GM12878 (cell line): ENCODE results near the gene TRUB2. TPM values are rescaled to one million over a fixed set of nuclear protein-coding genes. Genes with fewer than 3 reads are reported as not detected.

ENCODE experiments used
- ATF7 ChIP-seq: fragments of 450-650 bp; IDR thresholded peaks from 2 replicates; pipeline ENCODE4 v1.6.1; 2016; ENCODE audit warnings: low read depth, mild to moderate bottlenecking
- CBFB ChIP-seq: IDR thresholded peaks from 2 replicates; pipeline ENCODE4 v1.6.1; 2016; ENCODE audit warnings: antibody characterized with exemption, low read depth
- CBX5 ChIP-seq: sonication (generic); IDR thresholded peaks from 2 replicates; pipeline ENCODE4 v1.6.1; 2016; ENCODE audit warnings: low read depth, moderate library complexity, mild to moderate bottlenecking, inconsistent platforms
- CHD4 ChIP-seq: fragments of 200-600 bp; sonication (generic); IDR thresholded peaks from 2 replicates; pipeline ENCODE4 v1.6.1; 2016; ENCODE audit warnings: mild to moderate bottlenecking
- EGR1 ChIP-seq, 2 experiments: IDR thresholded peaks; 1 replicate in 1 of 2; 2 replicates in 1 of 2; pipeline ENCODE4 v1.6.1; 2011 to 2012; ENCODE audit warnings: low read depth in 2 of 2, low read length in 2 of 2, borderline replicate concordance in 1 of 2, mild to moderate bottlenecking in 1 of 2, moderate library complexity in 1 of 2
- GABPA ChIP-seq: IDR thresholded peaks from 2 replicates; pipeline ENCODE4 v1.6.1; 2014; ENCODE audit warnings: antibody characterized with exemption, low read depth, mild to moderate bottlenecking, inconsistent platforms
- HDAC2 ChIP-seq: fragments of 200-600 bp; sonication (generic); IDR thresholded peaks from 2 replicates; pipeline ENCODE4 v1.6.1; 2017
- HDAC6 ChIP-seq: fragments of 200-600 bp; sonication (generic); IDR thresholded peaks from one replicate; pipeline ENCODE4 v1.8.0; 2017; ENCODE audit warnings: antibody characterized with exemption; ENCODE audit not compliant: unreplicated experiment
- KAT2A ChIP-seq: conservative IDR thresholded peaks from 2 replicates; pipeline ENCODE4 v1.6.1; 2011; ENCODE audit warnings: low read depth, low read length; ENCODE audit not compliant: control insufficient read depth
- NBN ChIP-seq: fragments of 450-650 bp; IDR thresholded peaks from 2 replicates; pipeline ENCODE4 v1.6.1; 2016
- PML ChIP-seq: IDR thresholded peaks from 2 replicates; pipeline ENCODE4 v1.6.1; 2012; ENCODE audit warnings: low read length, inconsistent platforms
- POLR2A ChIP-seq: IDR thresholded peaks from 2 replicates; pipeline ENCODE4 v1.6.1; 2011; ENCODE audit warnings: low read depth, mild to moderate bottlenecking, low read length
- POLR2AphosphoS5 ChIP-seq: IDR thresholded peaks from 2 replicates; pipeline ENCODE4 v1.6.1; 2011; ENCODE audit warnings: mild to moderate bottlenecking, low read length, inconsistent platforms
- RBBP5 ChIP-seq: fragments of 200-600 bp; sonication (generic); conservative IDR thresholded peaks from 2 replicates; pipeline ENCODE4 v1.6.1; 2016
- SIX5 ChIP-seq: IDR thresholded peaks from 2 replicates; pipeline ENCODE4 v1.6.1; 2011; ENCODE audit warnings: mild to moderate bottlenecking, low read depth, low read length, moderate library complexity; ENCODE audit not compliant: severe bottlenecking
- SMAD1 ChIP-seq: fragments of 450-650 bp; IDR thresholded peaks from 2 replicates; pipeline ENCODE4 v1.6.1; 2018; ENCODE audit warnings: mild to moderate bottlenecking, low read depth; ENCODE audit not compliant: partially characterized antibody
- SMAD5 ChIP-seq: IDR thresholded peaks from 2 replicates; pipeline ENCODE4 v1.6.1; 2016; ENCODE audit warnings: antibody characterized with exemption, low read depth
- TAF1 ChIP-seq: IDR thresholded peaks from 2 replicates; pipeline ENCODE4 v1.6.1; 2011; ENCODE audit warnings: mild to moderate bottlenecking, low read depth, low read length, borderline replicate concordance
- WRNIP1 ChIP-seq: IDR thresholded peaks from 2 replicates; pipeline ENCODE4 v1.6.1; 2011; ENCODE audit warnings: low read depth, low read length, improper control_type of control experiment, borderline replicate concordance
- ZNF274 ChIP-seq: IDR thresholded peaks from one replicate; pipeline ENCODE4 v1.8.0; 2011; ENCODE audit not compliant: insufficient read length, insufficient read depth
- polyA plus RNA-seq, 11 experiments: library from polyadenylated mRNA; depleted of rRNA in 4 of 11; unstranded in 6 of 11; stranded (reverse) in 5 of 11; fragments of >200 nt; fragmentation: Nextera tagmentation in 4 of 11; fragmentation: Illumina TruSeq in 1 of 11; extraction: Ambion mirVana in 4 of 11; extraction: Trizol in 1 of 11; gene quantifications; 1 replicate in 1 of 11; 2 replicates in 10 of 11; pipeline versions ENCODE4 v1.2.1 to v1.2.3, GENCODE V29; 2011 to 2016; ENCODE audit warnings: inconsistent platforms in 2 of 11, missing spikeins in 2 of 11, low read depth in 1 of 11
- total RNA-seq, 4 experiments: library from RNA; depleted of rRNA in 3 of 4; stranded (reverse); fragments of >200 nt in 3 of 4; fragmentation: Illumina TruSeq in 1 of 4; extraction: Trizol in 1 of 4; gene quantifications; 2 replicates each; pipeline versions ENCODE4 v1.2.1 to v1.2.3, GENCODE V29; 2013 to 2021
- TF ChIP-seq, protein P1 (sequence below): fragments of 450-650 bp; IDR thresholded peaks from 2 replicates; pipeline ENCODE4 v1.6.1; 2016; ENCODE audit warnings: mild to moderate bottlenecking
- TF ChIP-seq, protein P2 (sequence below): IDR thresholded peaks from 2 replicates; pipeline ENCODE4 v1.6.1; 2011; ENCODE audit warnings: borderline replicate concordance, low read depth, mild to moderate bottlenecking, moderate library complexity, low read length; ENCODE audit not compliant: insufficient read depth, poor library complexity, severe bottlenecking
- TF ChIP-seq, protein P3 (sequence below): fragments of 450-650 bp; formaldehyde crosslinking; IDR thresholded peaks from 2 replicates; pipeline ENCODE4 v1.4.0; 2020; ENCODE audit warnings: mild to moderate bottlenecking, moderate library complexity
- TF ChIP-seq, protein P4 (sequence below): IDR thresholded peaks from 2 replicates; pipeline ENCODE4 v1.6.1; 2012; ENCODE audit warnings: low read depth, low read length, improper control_type of control experiment

The TRUB2 gene
- total and polyA plus RNA-seq, 10 of the 15 experiments (the other 5 are each of a cell fraction or from before 2014, with no cell fraction given): 2.8 to 70.5 (median 37.2) TPM

DNA sequence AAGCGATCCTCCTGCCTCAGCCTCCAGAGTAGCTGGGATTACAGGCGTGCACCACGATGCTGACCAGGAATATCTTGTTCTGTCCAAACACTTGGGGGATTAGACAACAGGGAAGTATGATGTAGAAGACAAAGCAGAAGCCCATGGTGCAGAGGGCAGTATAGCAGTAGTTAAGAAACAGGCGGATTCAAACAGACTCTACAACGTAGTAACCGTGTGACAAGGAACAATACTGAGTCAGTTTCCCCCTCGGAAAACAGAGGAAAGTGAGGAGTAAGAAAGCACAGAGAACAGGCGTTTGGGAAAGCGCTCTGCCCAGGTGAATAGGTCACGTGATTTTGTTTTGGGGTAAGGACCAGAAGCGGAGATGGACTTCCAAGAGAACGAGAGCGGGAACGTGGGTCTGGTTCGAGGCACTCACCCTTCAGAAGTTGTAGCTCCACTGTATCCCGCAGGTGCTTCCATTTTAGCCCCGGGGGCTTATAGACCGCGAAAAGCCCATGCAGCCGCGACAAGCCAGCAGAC is 306 bp downstream of the TRUB2 start (continued):
- TF ChIP-seq, protein P1, sequence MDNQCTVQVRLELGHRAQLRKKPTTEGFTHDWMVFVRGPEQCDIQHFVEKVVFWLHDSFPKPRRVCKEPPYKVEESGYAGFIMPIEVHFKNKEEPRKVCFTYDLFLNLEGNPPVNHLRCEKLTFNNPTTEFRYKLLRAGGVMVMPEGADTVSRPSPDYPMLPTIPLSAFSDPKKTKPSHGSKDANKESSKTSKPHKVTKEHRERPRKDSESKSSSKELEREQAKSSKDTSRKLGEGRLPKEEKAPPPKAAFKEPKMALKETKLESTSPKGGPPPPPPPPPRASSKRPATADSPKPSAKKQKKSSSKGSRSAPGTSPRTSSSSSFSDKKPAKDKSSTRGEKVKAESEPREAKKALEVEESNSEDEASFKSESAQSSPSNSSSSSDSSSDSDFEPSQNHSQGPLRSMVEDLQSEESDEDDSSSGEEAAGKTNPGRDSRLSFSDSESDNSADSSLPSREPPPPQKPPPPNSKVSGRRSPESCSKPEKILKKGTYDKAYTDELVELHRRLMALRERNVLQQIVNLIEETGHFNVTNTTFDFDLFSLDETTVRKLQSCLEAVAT: no peak
- TF ChIP-seq, protein P2, sequence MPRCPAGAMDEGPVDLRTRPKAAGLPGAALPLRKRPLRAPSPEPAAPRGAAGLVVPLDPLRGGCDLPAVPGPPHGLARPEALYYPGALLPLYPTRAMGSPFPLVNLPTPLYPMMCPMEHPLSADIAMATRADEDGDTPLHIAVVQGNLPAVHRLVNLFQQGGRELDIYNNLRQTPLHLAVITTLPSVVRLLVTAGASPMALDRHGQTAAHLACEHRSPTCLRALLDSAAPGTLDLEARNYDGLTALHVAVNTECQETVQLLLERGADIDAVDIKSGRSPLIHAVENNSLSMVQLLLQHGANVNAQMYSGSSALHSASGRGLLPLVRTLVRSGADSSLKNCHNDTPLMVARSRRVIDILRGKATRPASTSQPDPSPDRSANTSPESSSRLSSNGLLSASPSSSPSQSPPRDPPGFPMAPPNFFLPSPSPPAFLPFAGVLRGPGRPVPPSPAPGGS: no peak
- no peak for TF ChIP-seq TAF1
- no peak for TF ChIP-seq CBX5
- TF ChIP-seq, protein P3, sequence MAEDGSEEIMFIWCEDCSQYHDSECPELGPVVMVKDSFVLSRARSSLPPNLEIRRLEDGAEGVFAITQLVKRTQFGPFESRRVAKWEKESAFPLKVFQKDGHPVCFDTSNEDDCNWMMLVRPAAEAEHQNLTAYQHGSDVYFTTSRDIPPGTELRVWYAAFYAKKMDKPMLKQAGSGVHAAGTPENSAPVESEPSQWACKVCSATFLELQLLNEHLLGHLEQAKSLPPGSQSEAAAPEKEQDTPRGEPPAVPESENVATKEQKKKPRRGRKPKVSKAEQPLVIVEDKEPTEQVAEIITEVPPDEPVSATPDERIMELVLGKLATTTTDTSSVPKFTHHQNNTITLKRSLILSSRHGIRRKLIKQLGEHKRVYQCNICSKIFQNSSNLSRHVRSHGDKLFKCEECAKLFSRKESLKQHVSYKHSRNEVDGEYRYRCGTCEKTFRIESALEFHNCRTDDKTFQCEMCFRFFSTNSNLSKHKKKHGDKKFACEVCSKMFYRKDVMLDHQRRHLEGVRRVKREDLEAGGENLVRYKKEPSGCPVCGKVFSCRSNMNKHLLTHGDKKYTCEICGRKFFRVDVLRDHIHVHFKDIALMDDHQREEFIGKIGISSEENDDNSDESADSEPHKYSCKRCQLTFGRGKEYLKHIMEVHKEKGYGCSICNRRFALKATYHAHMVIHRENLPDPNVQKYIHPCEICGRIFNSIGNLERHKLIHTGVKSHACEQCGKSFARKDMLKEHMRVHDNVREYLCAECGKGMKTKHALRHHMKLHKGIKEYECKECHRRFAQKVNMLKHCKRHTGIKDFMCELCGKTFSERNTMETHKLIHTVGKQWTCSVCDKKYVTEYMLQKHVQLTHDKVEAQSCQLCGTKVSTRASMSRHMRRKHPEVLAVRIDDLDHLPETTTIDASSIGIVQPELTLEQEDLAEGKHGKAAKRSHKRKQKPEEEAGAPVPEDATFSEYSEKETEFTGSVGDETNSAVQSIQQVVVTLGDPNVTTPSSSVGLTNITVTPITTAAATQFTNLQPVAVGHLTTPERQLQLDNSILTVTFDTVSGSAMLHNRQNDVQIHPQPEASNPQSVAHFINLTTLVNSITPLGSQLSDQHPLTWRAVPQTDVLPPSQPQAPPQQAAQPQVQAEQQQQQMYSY (CRISPR knock-in tag): 0 out of 2 replicates have a peak, but pooled peaks have one; percentile 67
- no peak for TF ChIP-seq SMAD1
- no peak for TF ChIP-seq SIX5
- TF ChIP-seq SMAD5: peak; percentile 77; the same call in 1 of the 2 replicates
- TF ChIP-seq PML: 0 out of 2 replicates have a peak, but pooled peaks have one; percentile 74
- no peak for TF ChIP-seq RBBP5
- no peak for TF ChIP-seq CHD4
- TF ChIP-seq, protein P4, sequence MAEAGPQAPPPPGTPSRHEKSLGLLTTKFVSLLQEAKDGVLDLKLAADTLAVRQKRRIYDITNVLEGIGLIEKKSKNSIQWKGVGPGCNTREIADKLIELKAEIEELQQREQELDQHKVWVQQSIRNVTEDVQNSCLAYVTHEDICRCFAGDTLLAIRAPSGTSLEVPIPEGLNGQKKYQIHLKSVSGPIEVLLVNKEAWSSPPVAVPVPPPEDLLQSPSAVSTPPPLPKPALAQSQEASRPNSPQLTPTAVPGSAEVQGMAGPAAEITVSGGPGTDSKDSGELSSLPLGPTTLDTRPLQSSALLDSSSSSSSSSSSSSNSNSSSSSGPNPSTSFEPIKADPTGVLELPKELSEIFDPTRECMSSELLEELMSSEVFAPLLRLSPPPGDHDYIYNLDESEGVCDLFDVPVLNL: no peak
- TF ChIP-seq NBN: no peak
- no peak for TF ChIP-seq KAT2A
- TF ChIP-seq CBFB: no peak
- TF ChIP-seq EGR1 (IDR thresholded peaks at IDR 0.05; ENCODE audit: borderline replicate concordance in 1 of 2, low read depth in 2 of 2, low read length in 2 of 2): no peak
- TF ChIP-seq HDAC6: no peak
- TF ChIP-seq POLR2A: no peak
- TF ChIP-seq ZNF274: no peak
- TF ChIP-seq ATF7: no peak
- TF ChIP-seq POLR2AphosphoS5: peak; percentile 83
- no peak for TF ChIP-seq HDAC2
- TF ChIP-seq WRNIP1: no peak
- TF ChIP-seq GABPA: no peak
